CD4-positive, alpha-beta T cell treated with Interleukin-6 for 4 hours (primary cell): ENCODE measurements around the gene MGAT4C.
"Not testable (repeated sequence)": the region's sequence is repeated elsewhere in the genome, so short reads cannot be mapped to it uniquely, and the experiment has no call there.

Experiments
- DNase-seq: peaks from one replicate; pipeline ENCODE4 v3.0.0-alpha.2; 2020; ENCODE audit warnings: mixed read lengths

MGAT4C gene

GRCh38 chr12:86122846-86123468 lies 133.2 kb downstream of the MGAT4C start:
- no peak for DNase-seq

- no peak for DNase-seq
Measured at GRCh38 chr12:86118161-86118560, 138.0 kb downstream of the MGAT4C start.

GRCh38 chr12:86117711-86118110 lies 138.5 kb downstream of the MGAT4C start:
- no peak for DNase-seq

GRCh38 chr12:86104087-86104486 lies 152.1 kb downstream of the MGAT4C start:
- DNase-seq = no peak

- no peak for DNase-seq
Measured at GRCh38 chr12:86097161-86097560, 159.0 kb downstream of the MGAT4C start.

GRCh38 chr12:86091681-86092080 lies 164.5 kb downstream of the MGAT4C start:
- DNase-seq = no peak

GRCh38 chr12:86081843-86082242 lies 174.3 kb downstream of the MGAT4C start:
- no peak for DNase-seq

- not testable (repeated sequence) for DNase-seq
Measured at GRCh38 chr12:86059052-86059451, 197.1 kb downstream of the MGAT4C start.

- DNase-seq = no peak
Measured at GRCh38 chr12:86057092-86057845, 198.9 kb downstream of the MGAT4C start.

GRCh38 chr12:86052921-86053320 lies 203.3 kb downstream of the MGAT4C start:
- no peak for DNase-seq

GRCh38 chr12:86050010-86050409 lies 206.2 kb downstream of the MGAT4C start:
- no peak for DNase-seq

GRCh38 chr12:86044396-86044795 lies 211.8 kb downstream of the MGAT4C start:
- DNase-seq = no peak

GRCh38 chr12:86042062-86042461 lies 214.1 kb downstream of the MGAT4C start:
- DNase-seq = no peak

- no peak for DNase-seq
Measured at GRCh38 chr12:86018361-86018760, 237.8 kb downstream of the MGAT4C start.

GRCh38 chr12:86015026-86015425 lies 241.2 kb downstream of the MGAT4C start:
- DNase-seq = no peak

- no peak for DNase-seq
Measured at GRCh38 chr12:86006727-86007126, 249.5 kb downstream of the MGAT4C start.

GRCh38 chr12:85998074-85998473 lies 258.1 kb downstream of the MGAT4C start:
- DNase-seq = no peak

- no peak for DNase-seq
Measured at GRCh38 chr12:85996280-85996679, 259.9 kb downstream of the MGAT4C start.

- DNase-seq = no peak
Measured at GRCh38 chr12:85993746-85994145, 262.4 kb downstream of the MGAT4C start.

- no peak for DNase-seq
Measured at GRCh38 chr12:85985996-85986395, 270.2 kb downstream of the MGAT4C start.

GRCh38 chr12:85983601-85984000 lies 272.6 kb downstream of the MGAT4C start:
- no peak for DNase-seq

GRCh38 chr12:85979641-85980040 lies 276.6 kb downstream of the MGAT4C start:
- no peak for DNase-seq

GRCh38 chr12:85975716-85976115 lies 280.5 kb downstream of the MGAT4C start:
- DNase-seq = no peak

GRCh38 chr12:85971800-85972199 lies 284.4 kb downstream of the MGAT4C start:
- no peak for DNase-seq

GRCh38 chr12:85968606-85969005 lies 287.6 kb downstream of the MGAT4C start:
- DNase-seq = no peak
